ENCODE data around the gene FAM184B. TPM values are rescaled to one million over a fixed set of nuclear protein-coding genes. Genes with fewer than 3 reads are reported as not detected.

FAM184B gene
- polyA plus RNA-seq, 2 of the 4 experiments (the other 2 are of a cell fraction), result not detected

DNA sequence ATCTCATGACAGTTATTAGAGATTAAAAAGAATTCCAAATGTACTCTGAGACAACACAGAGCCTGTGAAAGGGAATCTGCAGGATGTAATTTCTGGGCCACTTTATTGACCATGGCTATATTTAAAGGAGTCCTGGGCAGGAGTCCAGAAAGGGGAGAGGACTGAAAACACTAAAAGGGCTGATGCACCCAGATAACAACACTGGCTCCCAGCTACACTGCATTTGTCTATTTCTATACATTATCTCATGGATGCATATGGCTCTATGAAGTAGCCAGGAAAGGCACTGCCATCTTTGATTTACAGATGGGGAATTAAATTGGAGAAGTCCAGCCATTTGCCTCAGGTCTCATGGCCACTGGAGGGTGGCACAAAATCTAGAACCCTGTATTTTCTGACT is 111.0 kb downstream of the FAM184B start:
- ChIA-PET CTCF (interaction anchor here (1.3 kb wide), 1 partner anchor 34 kb away, joined by 3 read pairs; no protein-coding TSS in a partner anchor), POLR2A (no interaction called here)
- Histone ChIP-seq H3K9me3 (no peaks in the 10 kb centered on the region), H3K4me2 (no peak overlapping the region), H3K4me1 (no peaks in the 10 kb centered on the region), H3K27ac (no peak overlapping the region), H3K4me3 (no peak overlapping the region)
- no peak for ATAC-seq
- no peak for TF ChIP-seq CBX8 (IDR thresholded peaks at IDR 0.05)
- TF ChIP-seq, protein P1, sequence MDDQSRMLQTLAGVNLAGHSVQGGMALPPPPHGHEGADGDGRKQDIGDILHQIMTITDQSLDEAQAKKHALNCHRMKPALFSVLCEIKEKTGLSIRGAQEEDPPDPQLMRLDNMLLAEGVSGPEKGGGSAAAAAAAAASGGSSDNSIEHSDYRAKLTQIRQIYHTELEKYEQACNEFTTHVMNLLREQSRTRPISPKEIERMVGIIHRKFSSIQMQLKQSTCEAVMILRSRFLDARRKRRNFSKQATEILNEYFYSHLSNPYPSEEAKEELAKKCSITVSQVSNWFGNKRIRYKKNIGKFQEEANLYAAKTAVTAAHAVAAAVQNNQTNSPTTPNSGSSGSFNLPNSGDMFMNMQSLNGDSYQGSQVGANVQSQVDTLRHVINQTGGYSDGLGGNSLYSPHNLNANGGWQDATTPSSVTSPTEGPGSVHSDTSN (IDR thresholded peaks at IDR 0.05), result no peak
- no peak for TF ChIP-seq RNF2 (IDR thresholded peaks at IDR 0.05; ENCODE audit: borderline replicate concordance, low read depth)
- TF ChIP-seq HEYL (CRISPR knock-in tag; IDR thresholded peaks at IDR 0.05), result no peak
- no peak for TF ChIP-seq NFE2L2 (conservative IDR thresholded peaks at IDR 0.05; ENCODE audit: low read length)
- TF ChIP-seq EHMT2 (IDR thresholded peaks at IDR 0.05; ENCODE audit: low read depth), result no peak
- no peak for TF ChIP-seq SMC3 (IDR thresholded peaks at IDR 0.05)
- TF ChIP-seq RAD21 (conservative IDR thresholded peaks at IDR 0.05 in 1 of 2, IDR thresholded peaks at IDR 0.05 in 1 of 2), result no peak
- no peak for TF ChIP-seq MYC (IDR thresholded peaks at IDR 0.05; ENCODE audit: borderline replicate concordance, low read length)
- no peak for TF ChIP-seq RCOR1 (IDR thresholded peaks at IDR 0.05; ENCODE audit: low read depth, low read length)
- no peak for TF ChIP-seq POLR2AphosphoS2 (conservative IDR thresholded peaks at IDR 0.05; ENCODE audit: low read length)
- no peak for TF ChIP-seq KDM1A (IDR thresholded peaks at IDR 0.05; ENCODE audit: low read depth)
- no peak for FAIRE-seq
- DNase-seq (ENCODE audit: low read depth in 1 of 2, low spot score in 1 of 2), result no peak

DNA sequence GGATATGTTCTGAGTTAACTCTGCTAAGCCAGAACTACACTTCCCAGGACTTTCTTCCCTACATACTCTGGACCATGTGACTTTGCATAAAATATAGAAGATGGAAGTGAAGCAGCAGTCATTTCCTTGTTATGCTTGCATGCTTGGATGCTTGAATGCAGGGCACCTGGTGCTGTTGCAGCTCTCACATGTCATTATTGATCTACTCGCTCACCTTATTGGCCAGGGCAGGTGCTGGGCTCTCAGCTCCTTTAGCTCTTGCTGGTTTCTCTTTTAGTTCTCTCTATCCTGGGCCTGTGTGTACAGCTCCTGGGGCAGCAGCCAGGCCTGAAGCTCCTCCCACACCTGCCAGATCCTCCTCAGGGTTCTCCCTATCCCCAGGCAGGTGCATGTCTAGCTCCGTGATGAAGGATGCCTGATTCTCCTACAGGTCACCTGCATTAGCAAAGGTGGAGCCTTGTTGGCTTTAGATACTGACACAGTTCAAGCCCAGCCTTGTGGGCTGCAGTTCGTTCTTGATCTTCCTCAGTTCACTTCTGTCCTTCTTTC is 113.7 kb downstream of the FAM184B start:
- TF ChIP-seq RAD21 (conservative IDR thresholded peaks at IDR 0.05 in 1 of 2, IDR thresholded peaks at IDR 0.05 in 1 of 2), result no peak
- no peak for TF ChIP-seq ZSCAN20 (CRISPR knock-in tag; IDR thresholded peaks at IDR 0.05)
- TF ChIP-seq CBX2 (IDR thresholded peaks at IDR 0.05; ENCODE audit: borderline replicate concordance, low read depth), result no peak
- TF ChIP-seq PHF8 (IDR thresholded peaks at IDR 0.05; ENCODE audit: borderline replicate concordance, low read depth), result no peak
- Histone ChIP-seq H3K27ac (no peak overlapping the region), H3K4me2 (no peak overlapping the region), H3K4me1 (no peaks in the 10 kb centered on the region), H3K4me3 (no peak overlapping the region), H3K9me3 (no peaks in the 10 kb centered on the region)
- no peak for FAIRE-seq
- CTCF ChIA-PET, result no interaction called here
- WGBS (ENCODE audit: missing lambda C conversion rate), result 49% methylated on average over 3 of the region's 3 CpGs
- no peak for DNase-seq (ENCODE audit: low read depth in 1 of 2, low spot score in 1 of 2)
- POLR2A ChIA-PET, result no interaction called here
- no peak for ATAC-seq

DNA sequence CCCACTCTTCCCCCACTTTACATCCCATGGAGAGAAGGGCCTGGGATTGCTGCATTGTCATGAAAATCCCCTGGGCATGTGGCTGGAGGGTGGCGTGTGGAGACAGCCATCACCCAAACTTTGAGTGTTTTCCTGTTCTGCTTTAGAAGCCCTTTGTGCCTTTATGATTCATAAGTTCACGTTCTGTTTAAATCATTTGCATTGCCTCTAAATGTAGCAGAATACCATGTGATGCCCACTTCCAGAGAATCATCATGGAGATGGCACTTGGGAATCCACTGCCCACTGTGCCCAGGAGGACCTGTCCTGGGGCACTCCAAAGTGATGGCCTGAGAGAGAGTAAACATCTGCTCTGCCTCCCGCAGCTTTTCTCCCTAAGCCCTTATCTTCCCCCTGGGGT is 114.2 kb downstream of the FAM184B start:
- CTCF ChIA-PET, result no interaction called here
- no peak for DNase-seq (ENCODE audit: low read depth in 1 of 2, low spot score in 1 of 2)

More for the DNA sequence above, 114.2 kb downstream of the FAM184B start:
- H3K4me1 ChIP-seq, result no peaks in the 10 kb centered on the region
- FAIRE-seq (no peak), ATAC-seq (no peak)
- TF ChIP-seq, protein P2, sequence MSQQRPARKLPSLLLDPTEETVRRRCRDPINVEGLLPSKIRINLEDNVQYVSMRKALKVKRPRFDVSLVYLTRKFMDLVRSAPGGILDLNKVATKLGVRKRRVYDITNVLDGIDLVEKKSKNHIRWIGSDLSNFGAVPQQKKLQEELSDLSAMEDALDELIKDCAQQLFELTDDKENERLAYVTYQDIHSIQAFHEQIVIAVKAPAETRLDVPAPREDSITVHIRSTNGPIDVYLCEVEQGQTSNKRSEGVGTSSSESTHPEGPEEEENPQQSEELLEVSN (IDR thresholded peaks at IDR 0.05; ENCODE audit: borderline replicate concordance, low read depth), result no peak
- TF ChIP-seq, protein P3, sequence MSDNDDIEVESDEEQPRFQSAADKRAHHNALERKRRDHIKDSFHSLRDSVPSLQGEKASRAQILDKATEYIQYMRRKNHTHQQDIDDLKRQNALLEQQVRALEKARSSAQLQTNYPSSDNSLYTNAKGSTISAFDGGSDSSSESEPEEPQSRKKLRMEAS (IDR thresholded peaks at IDR 0.05), result no peak
- no peak for TF ChIP-seq HOXB13 (CRISPR knock-in tag; IDR thresholded peaks at IDR 0.05; ENCODE audit: low read depth)
- TF ChIP-seq MYC (IDR thresholded peaks at IDR 0.05; ENCODE audit: borderline replicate concordance, low read length), result no peak
- TF ChIP-seq FOXS1 (CRISPR knock-in tag; IDR thresholded peaks at IDR 0.05), result no peak
- TF ChIP-seq EHMT2 (IDR thresholded peaks at IDR 0.05; ENCODE audit: low read depth), result no peak
- no peak for TF ChIP-seq GATA3 (IDR thresholded peaks at IDR 0.05; ENCODE audit: borderline replicate concordance)
- no peak for TF ChIP-seq RARB (CRISPR knock-in tag; IDR thresholded peaks at IDR 0.05)
- TF ChIP-seq CBX8 (IDR thresholded peaks at IDR 0.05), result no peak
- no peak for TF ChIP-seq BCL3 (IDR thresholded peaks at IDR 0.05)
- TF ChIP-seq FOSL2 (IDR thresholded peaks at IDR 0.05), result no peak
- no peak for TF ChIP-seq FOSL2 (CRISPR knock-in tag; IDR thresholded peaks at IDR 0.05)
- TF ChIP-seq SMC3 (IDR thresholded peaks at IDR 0.05), result no peak
- no peak for TF ChIP-seq TP53 (CRISPR knock-in tag; IDR thresholded peaks at IDR 0.05)
- TF ChIP-seq JUN (IDR thresholded peaks at IDR 0.05), result no peak
- H3K4me2 ChIP-seq, result no peak overlapping the region
- no peaks in the 10 kb centered on the region for H3K9me3 ChIP-seq
- H3K4me3 ChIP-seq, result no peak overlapping the region
- POLR2A ChIA-PET, result no interaction called here
- 37% methylated on average over 3 of the region's 3 CpGs for WGBS (ENCODE audit: missing lambda C conversion rate)
- H3K27ac ChIP-seq, result no peak overlapping the region
